ENCODE results near the gene CLIP2. TPM values are rescaled to one million over a fixed set of nuclear protein-coding genes. Genes with fewer than 3 reads are reported as not detected.
A peak's percentile ranks its signal among the peaks of the same experiment; 100 is the strongest.
"Not testable (repeated sequence)": the region's sequence is repeated elsewhere in the genome, so short reads cannot be mapped to it uniquely, and the experiment has no call there.

The CLIP2 gene
- total RNA-seq, 1 donor from 2014 or later, result 42.0 TPM

GRCh38 chr7:74375726-74376220 is 86.6 kb downstream of the CLIP2 start:
- Mint-ChIP-seq H3K4me3 (ENCODE audit: low read depth) (no peak overlapping the region), H3K4me1 (ENCODE audit: low read depth) (peaks cover 5% of the 10 kb centered on the region), H3K27me3 (no peaks in the 10 kb centered on the region), H3K36me3 (ENCODE audit: insufficient read depth) (peaks cover 6% of the 10 kb centered on the region), H3K27ac (no peak overlapping the region), H3K9me3 (ENCODE audit: low read depth) (no peaks in the 10 kb centered on the region)
- no peak for DNase-seq (ENCODE audit: low spot score, unreplicated experiment)
- no peak for TF ChIP-seq CTCF (IDR thresholded peaks at IDR 0.05; ENCODE audit: unreplicated experiment)

GRCh38 chr7:74376256-74377036 is 87.2 kb downstream of the CLIP2 start:
- Mint-ChIP-seq H3K27ac (no peak overlapping the region), H3K36me3 (ENCODE audit: insufficient read depth) (peaks cover 8% of the 10 kb centered on the region), H3K9me3 (ENCODE audit: low read depth) (peaks cover 2% of the 10 kb centered on the region), H3K4me3 (ENCODE audit: low read depth) (no peak overlapping the region), H3K4me1 (ENCODE audit: low read depth) (peaks cover 4% of the 10 kb centered on the region), H3K27me3 (no peaks in the 10 kb centered on the region)
- DNase-seq (ENCODE audit: low spot score, unreplicated experiment), result no peak
- TF ChIP-seq CTCF (IDR thresholded peaks at IDR 0.05; ENCODE audit: unreplicated experiment), result no peak

GRCh38 chr7:74379938-74380337 is 90.7 kb downstream of the CLIP2 start:
- H3K27ac Mint-ChIP-seq, result no peak overlapping the region
- H3K9me3 Mint-ChIP-seq (ENCODE audit: low read depth), result peaks cover 5% of the 10 kb centered on the region

GRCh38 chr7:74380720-74381119 is 91.5 kb downstream of the CLIP2 start:
- peak overlapping the region; percentile 85 for H3K27ac Mint-ChIP-seq
- DNase-seq (ENCODE audit: low spot score, unreplicated experiment), result no peak

More at GRCh38 chr7:74379938-74380337, 90.7 kb downstream of the CLIP2 start:
- Mint-ChIP-seq H3K36me3 (ENCODE audit: insufficient read depth) (peaks cover 20% of the 10 kb centered on the region), H3K27me3 (no peaks in the 10 kb centered on the region), H3K4me3 (ENCODE audit: low read depth) (no peak overlapping the region), H3K4me1 (ENCODE audit: low read depth) (peaks cover 3% of the 10 kb centered on the region)
- DNase-seq (ENCODE audit: low spot score, unreplicated experiment), result no peak
- no peak for TF ChIP-seq CTCF (IDR thresholded peaks at IDR 0.05; ENCODE audit: unreplicated experiment)

GRCh38 chr7:74384086-74384485 is 94.9 kb downstream of the CLIP2 start:
- DNase-seq (ENCODE audit: low spot score, unreplicated experiment); H3K27ac Mint-ChIP-seq; H3K4me1 Mint-ChIP-seq (ENCODE audit: low read depth); H3K27me3 Mint-ChIP-seq; H3K9me3 Mint-ChIP-seq (ENCODE audit: low read depth); H3K4me3 Mint-ChIP-seq (ENCODE audit: low read depth): not testable (repeated sequence)
- peaks cover 23% of the 10 kb centered on the region for H3K36me3 Mint-ChIP-seq (ENCODE audit: insufficient read depth)

More at GRCh38 chr7:74380720-74381119, 91.5 kb downstream of the CLIP2 start:
- Mint-ChIP-seq H3K4me1 (ENCODE audit: low read depth) (peaks cover 3% of the 10 kb centered on the region), H3K36me3 (ENCODE audit: insufficient read depth) (peaks cover 20% of the 10 kb centered on the region), H3K9me3 (ENCODE audit: low read depth) (peaks cover 5% of the 10 kb centered on the region), H3K4me3 (ENCODE audit: low read depth) (no peak overlapping the region), H3K27me3 (no peaks in the 10 kb centered on the region)
- TF ChIP-seq CTCF (IDR thresholded peaks at IDR 0.05; ENCODE audit: unreplicated experiment), result no peak

GRCh38 chr7:74384854-74385253 is 95.6 kb downstream of the CLIP2 start:
- H3K4me3 Mint-ChIP-seq (ENCODE audit: low read depth); H3K9me3 Mint-ChIP-seq (ENCODE audit: low read depth); H3K27ac Mint-ChIP-seq; H3K27me3 Mint-ChIP-seq; DNase-seq (ENCODE audit: low spot score, unreplicated experiment); H3K4me1 Mint-ChIP-seq (ENCODE audit: low read depth): not testable (repeated sequence)
- H3K36me3 Mint-ChIP-seq (ENCODE audit: insufficient read depth), result peaks cover 23% of the 10 kb centered on the region
